OCI-LY7 (cell line): ENCODE data around the gene SLIT3.

Experiments used
- CTCF ChIP-seq: fragments of 200-600 bp; sonication (generic); conservative IDR thresholded peaks from 2 replicates; pipeline ENCODE4 v1.5.1; 2014; ENCODE audit warnings: mild to moderate bottlenecking, antibody characterized with exemption, low read length, moderate library complexity, mixed read lengths
- EZH2phosphoT487 ChIP-seq: fragments of 200-600 bp; sonication (generic); IDR thresholded peaks from 2 replicates; pipeline ENCODE4 v1.6.1; 2018; ENCODE audit warnings: low read depth, borderline replicate concordance, mild to moderate bottlenecking, mixed run types, antibody characterized with exemption, low read length, moderate library complexity, mixed read lengths

- no peak for TF ChIP-seq CTCF
- TF ChIP-seq EZH2phosphoT487 = no peak
These were observed 514.8 kb downstream of the SLIT3 start for GRCh38 chr5:168786147-168786546.
